H9 (cell line): ENCODE measurements around the gene KIF27. TPM values are rescaled to one million over a fixed set of nuclear protein-coding genes. Genes with fewer than 3 reads are reported as not detected.
"Not testable (repeated sequence)": the region's sequence is repeated elsewhere in the genome, so short reads cannot be mapped to it uniquely, and the experiment has no call there.

ENCODE experiments used
- DNase-seq: peaks from one replicate; pipeline ENCODE4 v3.0.0-alpha.2; 2017
- H2AFZ ChIP-seq: one replicate; pipeline ENCODE4 v1.6.1; 2013; ENCODE audit warnings: mild to moderate bottlenecking, low read length, control low read depth, moderate library complexity
- H2AK5ac ChIP-seq: 2 replicates; pipeline ENCODE4 v1.6.1; 2013; ENCODE audit warnings: low read length, control low read depth, mixed read lengths; ENCODE audit not compliant: insufficient read length
- H2BK120ac ChIP-seq: one replicate; pipeline ENCODE4 v1.6.1; 2013; ENCODE audit warnings: low read depth, mild to moderate bottlenecking, low read length, control low read depth, inconsistent platforms; ENCODE audit not compliant: poor library complexity, severe bottlenecking
- H2BK12ac ChIP-seq: 2 replicates; pipeline ENCODE4 v1.6.1; 2013; ENCODE audit warnings: low read length, control low read depth, mixed read lengths, low read depth; ENCODE audit not compliant: insufficient read length
- H2BK15ac ChIP-seq: 2 replicates; pipeline ENCODE4 v1.6.1; 2013; ENCODE audit warnings: low read depth, low read length, control low read depth
- H2BK20ac ChIP-seq: one replicate; pipeline ENCODE4 v1.6.1; 2013; ENCODE audit warnings: low read depth, mild to moderate bottlenecking, low read length, control low read depth, inconsistent platforms; ENCODE audit not compliant: poor library complexity, severe bottlenecking
- H2BK5ac ChIP-seq: 2 replicates; pipeline ENCODE4 v1.6.1; 2013; ENCODE audit warnings: low read length, control low read depth, mixed read lengths; ENCODE audit not compliant: insufficient read length
- H3K14ac ChIP-seq: 2 replicates; pipeline ENCODE4 v1.6.1; 2013; ENCODE audit warnings: low read length, control low read depth; ENCODE audit not compliant: insufficient read depth
- H3K18ac ChIP-seq: 2 replicates; pipeline ENCODE4 v1.6.1; 2013; ENCODE audit warnings: low read depth, mild to moderate bottlenecking, mixed read lengths, low read length, control low read depth; ENCODE audit not compliant: insufficient read length
- H3K23ac ChIP-seq: 2 replicates; pipeline ENCODE4 v1.6.1; 2013; ENCODE audit warnings: low read length, control low read depth, mixed read lengths, low read depth; ENCODE audit not compliant: insufficient read length
- H3K23me2 ChIP-seq: 2 replicates; pipeline ENCODE4 v1.6.1; 2013; ENCODE audit warnings: low read depth, mild to moderate bottlenecking, mixed read lengths, low read length, control low read depth; ENCODE audit not compliant: insufficient read length, poor library complexity, severe bottlenecking
- H3K27ac ChIP-seq: 2 replicates; pipeline ENCODE4 v1.5.1; 2013; ENCODE audit warnings: low read length, control low read depth, mixed read lengths, low read depth; ENCODE audit not compliant: insufficient read length
- H3K27me3 ChIP-seq: 2 replicates; pipeline ENCODE4 v1.6.1; 2013; ENCODE audit warnings: low read length, control low read depth, inconsistent platforms; ENCODE audit not compliant: insufficient read depth
- H3K4ac ChIP-seq: 2 replicates; pipeline ENCODE4 v1.6.1; 2013; ENCODE audit warnings: low read depth, mild to moderate bottlenecking, control low read depth, inconsistent platforms, low read length, moderate library complexity
- H3K4me1 ChIP-seq: 2 replicates; pipeline ENCODE4 v1.6.1; 2013; ENCODE audit warnings: low read length, control low read depth, inconsistent platforms; ENCODE audit not compliant: insufficient read depth
- H3K4me2 ChIP-seq: 2 replicates; pipeline ENCODE4 v1.6.1; 2013; ENCODE audit warnings: low read length, control low read depth, mixed read lengths; ENCODE audit not compliant: insufficient read length, insufficient read depth
- H3K56ac ChIP-seq: 2 replicates; pipeline ENCODE4 v1.6.1; 2013; ENCODE audit warnings: low read depth, mild to moderate bottlenecking, mixed read lengths, low read length, control low read depth; ENCODE audit not compliant: insufficient read length
- H3K79me1 ChIP-seq: 2 replicates; pipeline ENCODE4 v1.6.1; 2013; ENCODE audit warnings: low read depth, mild to moderate bottlenecking, moderate library complexity, low read length, control low read depth, inconsistent platforms; ENCODE audit not compliant: insufficient read depth, poor library complexity, severe bottlenecking
- H3K79me2 ChIP-seq: 2 replicates; pipeline ENCODE4 v1.6.1; 2013; ENCODE audit warnings: low read length, control low read depth, inconsistent platforms; ENCODE audit not compliant: insufficient read depth
- H3K9ac ChIP-seq: 2 replicates; pipeline ENCODE4 v1.6.1; 2013; ENCODE audit warnings: low read length, control low read depth, mixed read lengths; ENCODE audit not compliant: insufficient read length; ENCODE audit errors: extremely low read depth
- H3K9me3 ChIP-seq: one replicate; pipeline ENCODE4 v1.6.1; 2013; ENCODE audit warnings: low read depth, low read length, inconsistent platforms; ENCODE audit not compliant: control insufficient read depth
- H3T11ph ChIP-seq: one replicate; pipeline ENCODE4 v1.6.1; 2013; ENCODE audit warnings: mild to moderate bottlenecking, low read length, control low read depth, inconsistent platforms
- H4K20me1 ChIP-seq: one replicate; pipeline ENCODE4 v1.6.1; 2013; ENCODE audit not compliant: control insufficient read depth, insufficient read length, insufficient read depth
- H4K5ac ChIP-seq: 2 replicates; pipeline ENCODE4 v1.6.1; 2013; ENCODE audit warnings: low read depth, mild to moderate bottlenecking, mixed read lengths, low read length, control low read depth; ENCODE audit not compliant: insufficient read length
- H4K8ac ChIP-seq: replicated peaks from 2 replicates; pipeline ENCODE4 v1.6.1; 2013; ENCODE audit warnings: low read length, control low read depth, mixed read lengths, low read depth; ENCODE audit not compliant: insufficient read length
- H4K91ac ChIP-seq: 2 replicates; pipeline ENCODE4 v1.6.1; 2013; ENCODE audit warnings: low read depth, mild to moderate bottlenecking, moderate library complexity, mixed read lengths, low read length, control low read depth; ENCODE audit not compliant: insufficient read length
- H3K27ac Mint-ChIP-seq, 3 experiments: 2 replicates in 2 of 3; 3 replicates in 1 of 3; pipeline ENCODE4 v1.8.0; 2020 to 2021; ENCODE audit warnings: mixed read lengths in 3 of 3, mild to moderate bottlenecking in 1 of 3, moderate library complexity in 1 of 3
- H3K27me3 Mint-ChIP-seq: 2 replicates; pipeline ENCODE4 v1.8.0; 2021; ENCODE audit warnings: low read depth, mild to moderate bottlenecking, moderate library complexity, mixed read lengths
- H3K36me3 Mint-ChIP-seq, 3 experiments: 2 replicates in 2 of 3; 3 replicates in 1 of 3; pipeline ENCODE4 v1.8.0; 2020 to 2021; ENCODE audit warnings: low read depth in 3 of 3, mixed read lengths in 3 of 3; ENCODE audit not compliant: insufficient read depth in 1 of 3
- H3K4me1 Mint-ChIP-seq, 2 experiments: 2 replicates each; pipeline ENCODE4 v1.8.0; 2020; ENCODE audit warnings: mixed read lengths in 2 of 2
- H3K4me3 Mint-ChIP-seq, 2 experiments: 2 replicates in 1 of 2; 3 replicates in 1 of 2; pipeline ENCODE4 v1.8.0; 2020 to 2021; ENCODE audit warnings: mild to moderate bottlenecking in 2 of 2, mixed read lengths in 2 of 2, moderate library complexity in 1 of 2
- H3K9me3 Mint-ChIP-seq, 2 experiments: 2 replicates in 1 of 2; 3 replicates in 1 of 2; pipeline ENCODE4 v1.8.0; 2020; ENCODE audit warnings: mild to moderate bottlenecking in 2 of 2, mixed read lengths in 2 of 2, moderate library complexity in 1 of 2
- WGBS: extraction: QIAGEN DNeasy Blood & Tissue Kit; methylation state at CpG from one replicate; pipeline ENCODE4 v1.1.7; 2013; ENCODE audit warnings: missing lambda C conversion rate, low lambda C conversion rate, mixed read lengths; ENCODE audit not compliant: insufficient read length; ENCODE audit errors: extremely low coverage; 5-methylcytosine and 5-hydroxymethylcytosine counted together
- total RNA-seq: library from RNA; stranded (reverse); gene quantifications from 2 replicates; pipeline ENCODE4 v1.2.1, GENCODE V29; 2021
- TF ChIP-seq, protein P1 (sequence below): fragments of 200-600 bp; sonication (generic); conservative IDR thresholded peaks from 3 replicates; pipeline ENCODE4 v1.8.0; 2021; ENCODE audit warnings: antibody characterized with exemption, mild to moderate bottlenecking

Gene KIF27
- total RNA-seq, 1 experiment from 2014 or later, result 2.9 TPM

DNA sequence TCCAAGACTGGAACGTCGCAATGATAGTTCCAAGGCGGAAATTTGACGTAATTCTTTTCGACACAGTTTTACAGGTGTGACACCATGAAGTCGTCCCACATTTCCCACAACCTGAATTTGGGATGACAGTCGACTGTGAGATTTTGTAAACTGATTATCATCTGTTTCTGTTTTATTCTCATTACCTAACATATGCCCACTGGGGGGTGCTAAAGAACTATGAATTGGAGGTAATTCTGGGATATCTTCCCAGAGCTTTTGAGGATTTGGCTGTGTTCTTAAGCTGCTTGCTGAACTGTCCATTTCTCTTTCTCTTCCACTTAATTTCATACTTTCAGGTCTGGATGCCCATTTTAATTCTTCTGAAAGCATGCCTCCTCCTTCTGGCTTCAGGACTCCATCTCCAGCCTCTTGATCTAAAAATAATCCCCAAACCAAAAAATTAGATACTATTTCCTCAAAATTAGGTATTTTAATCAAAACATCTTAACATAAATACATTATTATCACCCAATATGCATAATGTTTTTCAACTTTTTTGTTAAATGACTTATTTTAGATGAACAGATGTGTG, 84.1 kb downstream of the KIF27 start:
- H4K5ac ChIP-seq, H3K9me3 Mint-ChIP-seq, H3K27me3 ChIP-seq, H3K56ac ChIP-seq, H3K36me3 Mint-ChIP-seq, H3K23ac ChIP-seq, H2BK20ac ChIP-seq, H2BK12ac ChIP-seq, H4K20me1 ChIP-seq, H3K27ac Mint-ChIP-seq, H2BK5ac ChIP-seq, H3K4me1 ChIP-seq, H3K4me2 ChIP-seq, H4K8ac ChIP-seq, H3K27me3 Mint-ChIP-seq, H3K79me2 ChIP-seq, H2AFZ ChIP-seq, H3K4me3 Mint-ChIP-seq, H3K18ac ChIP-seq, H3K9ac ChIP-seq, H3K4ac ChIP-seq, H4K91ac ChIP-seq, H3K4me1 Mint-ChIP-seq, DNase-seq, H2BK15ac ChIP-seq, H3K14ac ChIP-seq, H2AK5ac ChIP-seq, H3K27ac ChIP-seq, H3K9me3 ChIP-seq, H3K79me1 ChIP-seq, H3T11ph ChIP-seq, H2BK120ac ChIP-seq, H3K23me2 ChIP-seq: not testable (repeated sequence)
- no CpG with 5 or more reads among the region's 7 CpGs for WGBS
- TF ChIP-seq, protein P1, sequence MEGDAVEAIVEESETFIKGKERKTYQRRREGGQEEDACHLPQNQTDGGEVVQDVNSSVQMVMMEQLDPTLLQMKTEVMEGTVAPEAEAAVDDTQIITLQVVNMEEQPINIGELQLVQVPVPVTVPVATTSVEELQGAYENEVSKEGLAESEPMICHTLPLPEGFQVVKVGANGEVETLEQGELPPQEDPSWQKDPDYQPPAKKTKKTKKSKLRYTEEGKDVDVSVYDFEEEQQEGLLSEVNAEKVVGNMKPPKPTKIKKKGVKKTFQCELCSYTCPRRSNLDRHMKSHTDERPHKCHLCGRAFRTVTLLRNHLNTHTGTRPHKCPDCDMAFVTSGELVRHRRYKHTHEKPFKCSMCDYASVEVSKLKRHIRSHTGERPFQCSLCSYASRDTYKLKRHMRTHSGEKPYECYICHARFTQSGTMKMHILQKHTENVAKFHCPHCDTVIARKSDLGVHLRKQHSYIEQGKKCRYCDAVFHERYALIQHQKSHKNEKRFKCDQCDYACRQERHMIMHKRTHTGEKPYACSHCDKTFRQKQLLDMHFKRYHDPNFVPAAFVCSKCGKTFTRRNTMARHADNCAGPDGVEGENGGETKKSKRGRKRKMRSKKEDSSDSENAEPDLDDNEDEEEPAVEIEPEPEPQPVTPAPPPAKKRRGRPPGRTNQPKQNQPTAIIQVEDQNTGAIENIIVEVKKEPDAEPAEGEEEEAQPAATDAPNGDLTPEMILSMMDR, result peak; percentile 37; the same call in 2 of the 3 replicates
